T-helper 17 cell (primary cell): ENCODE measurements around the gene MYZAP. TPM values are rescaled to one million over a fixed set of nuclear protein-coding genes. Genes with fewer than 3 reads are reported as not detected.

Experiments
- ATAC-seq: fragments of 150-1000 bp; cut with Tn5 transposase; 2 replicates; pipeline ENCODE4 v1.10.0; 2021; ENCODE audit warnings: mild to moderate bottlenecking, moderate library complexity
- DNase-seq, 3 donors: peaks; one replicate each; pipeline versions ENCODE4 v3.0.0 to v3.0.0-alpha.2; 2020 to 2021
- H3K9me3 ChIP-seq: one replicate; pipeline ENCODE4 v1.7.0; 2013; ENCODE audit warnings: low read length, mild to moderate bottlenecking; ENCODE audit not compliant: control insufficient read depth, poor library complexity, severe bottlenecking
- H3K27ac Mint-ChIP-seq: one replicate; pipeline ENCODE4 v1.8.0; 2022; ENCODE audit warnings: mild to moderate bottlenecking, moderate library complexity, mixed read lengths
- H3K27me3 Mint-ChIP-seq: one replicate; pipeline ENCODE4 v1.8.0; 2022; ENCODE audit warnings: mixed read lengths
- H3K36me3 Mint-ChIP-seq: one replicate; pipeline ENCODE4 v1.8.0; 2022; ENCODE audit warnings: low read depth, mixed read lengths
- H3K4me1 Mint-ChIP-seq: one replicate; pipeline ENCODE4 v1.8.0; 2022; ENCODE audit warnings: mild to moderate bottlenecking, mixed read lengths
- H3K4me3 Mint-ChIP-seq: one replicate; pipeline ENCODE4 v1.8.0; 2022; ENCODE audit warnings: mild to moderate bottlenecking, moderate library complexity, mixed read lengths
- total RNA-seq, 4 donors: library from RNA in 2 of 4; stranded (reverse) in 2 of 4; gene quantifications; one replicate each; pipeline ENCODE4 v1.2.3 and lab custom pipeline; 2022 to 2026

MYZAP gene
- total RNA-seq, 2 donors from 2014 or later, result 0.15 to 6.2 TPM

DNA sequence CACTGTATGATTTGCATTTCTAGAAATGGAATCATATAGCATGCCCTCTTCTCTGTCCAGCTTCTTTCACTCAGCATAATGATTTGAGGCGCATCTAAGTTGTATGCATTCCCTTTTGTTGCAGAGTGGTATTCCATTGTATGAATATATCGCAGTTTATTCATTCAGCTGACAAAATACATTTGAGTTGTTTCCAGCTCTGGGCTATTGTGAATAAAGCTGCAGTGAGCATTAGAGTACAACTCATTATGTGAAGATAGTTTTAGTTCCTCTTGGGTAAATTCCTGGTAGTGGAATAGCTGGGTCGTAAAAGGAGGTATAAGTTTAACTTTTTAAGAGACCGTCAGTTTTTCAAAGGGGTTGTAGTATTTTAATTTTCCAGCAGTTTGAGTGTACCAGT lies 76.3 kb downstream of the MYZAP start:
- ATAC-seq, result no peak
- no peaks in the 10 kb centered on the region for H3K4me1 Mint-ChIP-seq
- no peak overlapping the region for H3K4me3 Mint-ChIP-seq
- H3K9me3 ChIP-seq, result no peaks in the 10 kb centered on the region
- DNase-seq, result no peak
- no peak overlapping the region for H3K27ac Mint-ChIP-seq
- peaks cover 5% of the 10 kb centered on the region for H3K36me3 Mint-ChIP-seq
- peaks cover 22% of the 10 kb centered on the region for H3K27me3 Mint-ChIP-seq

GRCh38 chr15:57671636-57672035 lies 79.9 kb downstream of the MYZAP start:
- peaks cover 39% of the 10 kb centered on the region for H3K27me3 Mint-ChIP-seq
- ATAC-seq, result no peak
- no peak overlapping the region for H3K4me3 Mint-ChIP-seq
- H3K27ac Mint-ChIP-seq, result no peak overlapping the region
- H3K9me3 ChIP-seq, result no peaks in the 10 kb centered on the region
- H3K4me1 Mint-ChIP-seq, result no peaks in the 10 kb centered on the region
- DNase-seq, result no peak
- peaks cover 7% of the 10 kb centered on the region for H3K36me3 Mint-ChIP-seq

DNA sequence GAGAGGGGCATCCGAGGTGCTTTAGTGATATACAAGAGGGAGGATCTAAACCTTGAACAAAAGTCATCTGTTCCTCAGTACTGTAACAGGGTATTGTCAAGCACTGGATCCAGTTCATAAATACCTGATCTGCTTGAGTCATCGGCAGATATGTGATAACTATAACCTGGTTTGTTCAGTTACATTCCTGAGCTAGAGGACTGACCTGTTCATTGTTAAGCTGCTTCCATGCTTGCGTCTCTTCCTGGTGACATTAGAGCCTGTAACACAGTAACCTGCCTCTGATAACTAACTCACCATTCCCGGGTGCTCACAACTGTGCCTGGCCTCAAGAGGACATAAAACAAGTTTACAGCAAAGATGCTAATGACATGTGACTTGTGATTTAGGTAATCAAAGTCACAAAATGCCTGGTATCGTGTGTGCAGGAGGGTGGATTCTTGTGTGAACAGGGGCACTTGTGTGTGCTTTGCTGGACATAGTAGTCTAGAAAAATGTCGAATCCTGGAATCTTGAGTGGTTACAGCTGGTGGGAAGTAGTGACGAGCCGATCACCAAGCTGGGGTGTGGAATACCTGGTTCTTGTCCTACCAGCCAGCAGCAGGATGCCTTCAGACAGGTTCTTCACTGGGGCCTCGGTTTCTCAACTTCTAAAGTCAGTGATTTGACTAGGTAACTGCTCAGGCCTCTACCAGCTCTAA lies 83.9 kb downstream of the MYZAP start:
- ATAC-seq, result no peak
- Mint-ChIP-seq H3K27me3 (peaks cover 52% of the 10 kb centered on the region), H3K4me1 (peaks cover 3% of the 10 kb centered on the region), H3K27ac (no peak overlapping the region), H3K4me3 (no peak overlapping the region), H3K36me3 (peaks cover 8% of the 10 kb centered on the region)
- DNase-seq, result no peak
- H3K9me3 ChIP-seq, result no peaks in the 10 kb centered on the region

DNA sequence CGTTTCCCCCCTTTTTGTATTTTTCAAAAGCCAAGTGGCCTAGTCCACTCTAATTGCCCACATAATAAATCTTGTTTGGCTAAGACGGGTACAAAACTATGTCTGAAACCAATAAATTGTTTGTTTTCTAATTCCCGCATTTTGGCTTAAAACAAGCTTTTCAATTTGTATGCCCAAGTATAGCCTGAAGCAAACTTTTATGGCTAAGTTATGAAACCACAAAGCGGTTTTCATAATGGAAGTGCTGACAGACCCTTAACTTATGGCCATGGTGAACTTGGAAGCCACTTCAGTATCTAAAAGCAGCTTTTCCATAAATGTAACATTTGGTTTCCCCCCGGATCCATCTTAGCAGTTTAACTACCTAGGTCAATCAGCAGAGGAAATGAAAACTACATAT lies 84.9 kb downstream of the MYZAP start:
- no peaks in the 10 kb centered on the region for H3K9me3 ChIP-seq
- Mint-ChIP-seq H3K27me3 (peaks cover 59% of the 10 kb centered on the region), H3K4me3 (no peak overlapping the region), H3K36me3 (peaks cover 8% of the 10 kb centered on the region), H3K4me1 (peaks cover 3% of the 10 kb centered on the region), H3K27ac (no peak overlapping the region)
- DNase-seq, result no peak
- no peak for ATAC-seq

DNA sequence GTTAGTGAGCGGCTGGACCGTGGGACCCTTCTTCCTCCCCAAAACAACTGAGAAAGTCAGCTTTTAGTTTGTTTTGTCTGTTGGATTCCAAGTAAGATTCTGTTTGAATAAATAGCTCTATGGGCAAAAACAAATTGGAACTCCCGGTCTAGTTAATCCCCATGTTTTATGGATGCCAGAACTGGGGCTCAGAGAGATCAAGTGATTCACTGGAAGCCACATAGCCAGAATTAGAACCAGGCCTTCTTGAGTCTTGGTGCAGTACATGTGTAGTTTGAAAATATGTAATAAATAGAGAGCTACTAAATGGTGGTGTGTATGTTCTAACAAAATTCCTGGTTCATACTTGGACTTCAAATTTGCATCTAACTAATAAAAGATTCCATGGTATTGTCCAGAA lies 85.5 kb downstream of the MYZAP start:
- H3K9me3 ChIP-seq, result no peaks in the 10 kb centered on the region
- Mint-ChIP-seq H3K27ac (no peak overlapping the region), H3K36me3 (peaks cover 6% of the 10 kb centered on the region), H3K4me1 (peaks cover 3% of the 10 kb centered on the region), H3K4me3 (no peak overlapping the region), H3K27me3 (peaks cover 55% of the 10 kb centered on the region)
- DNase-seq (no peak), ATAC-seq (no peak)

GRCh38 chr15:57680021-57680420 lies 88.3 kb downstream of the MYZAP start:
- Mint-ChIP-seq H3K36me3 (peaks cover 5% of the 10 kb centered on the region), H3K27ac (peak overlapping the region; percentile 14), H3K4me1 (peaks cover 3% of the 10 kb centered on the region), H3K4me3 (no peak overlapping the region), H3K27me3 (peaks cover 35% of the 10 kb centered on the region)
- no peaks in the 10 kb centered on the region for H3K9me3 ChIP-seq
- no peak for DNase-seq
- no peak for ATAC-seq

GRCh38 chr15:57681011-57681410 lies 89.3 kb downstream of the MYZAP start:
- Mint-ChIP-seq H3K36me3 (peaks cover 5% of the 10 kb centered on the region), H3K27ac (no peak overlapping the region), H3K4me1 (peaks cover 3% of the 10 kb centered on the region), H3K27me3 (peaks cover 27% of the 10 kb centered on the region), H3K4me3 (no peak overlapping the region)
- DNase-seq, result no peak
- H3K9me3 ChIP-seq, result no peaks in the 10 kb centered on the region
- ATAC-seq, result no peak

- peaks cover 3% of the 10 kb centered on the region for H3K4me1 Mint-ChIP-seq
- peaks cover 16% of the 10 kb centered on the region for H3K27me3 Mint-ChIP-seq
- ATAC-seq, result no peak
- no peak overlapping the region for H3K4me3 Mint-ChIP-seq
- no peak for DNase-seq
- H3K36me3 Mint-ChIP-seq, result peaks cover 5% of the 10 kb centered on the region
- H3K9me3 ChIP-seq, result no peaks in the 10 kb centered on the region
- H3K27ac Mint-ChIP-seq, result no peak overlapping the region
Measured at GRCh38 chr15:57683481-57683880, 91.8 kb downstream of the MYZAP start.

GRCh38 chr15:57684491-57685151 lies 92.9 kb downstream of the MYZAP start:
- peaks cover 16% of the 10 kb centered on the region for H3K27me3 Mint-ChIP-seq
- no peak for DNase-seq

DNA sequence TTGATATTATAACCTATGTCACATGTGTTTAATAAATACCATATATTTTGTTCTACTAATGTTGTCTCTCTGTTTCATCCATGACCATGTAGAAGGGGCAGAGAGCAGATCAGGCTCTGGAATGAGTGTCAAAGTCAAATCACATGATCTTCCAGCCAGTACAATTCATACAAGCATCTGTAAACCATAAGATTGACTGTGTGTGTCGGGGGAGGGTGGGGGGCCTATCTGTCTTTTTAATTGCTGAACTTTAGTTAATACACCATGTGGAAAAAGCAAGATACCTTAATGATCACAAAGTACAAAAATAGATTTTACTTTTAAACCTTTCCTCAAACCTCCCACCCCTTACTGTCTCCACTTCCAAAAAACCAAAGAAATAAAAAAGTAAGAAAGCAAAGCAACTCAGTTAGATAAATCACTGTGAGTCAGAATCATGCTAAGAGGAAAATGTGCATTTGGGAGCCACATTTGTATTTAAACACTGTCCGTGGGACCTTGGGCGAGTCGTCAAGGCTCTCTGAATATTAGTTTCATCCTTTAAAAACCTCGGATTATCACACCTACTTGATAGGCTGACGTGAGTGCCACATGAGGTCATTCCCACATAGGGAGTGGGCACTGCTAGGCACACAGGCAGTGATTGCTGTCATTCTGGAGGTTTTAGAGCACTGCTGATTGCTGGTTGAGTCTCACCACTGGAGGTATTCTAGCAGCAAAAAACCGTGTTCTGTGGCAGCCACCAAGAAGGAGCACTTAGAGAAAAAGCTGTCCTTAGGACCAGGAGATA lies 93.8 kb downstream of the MYZAP start:
- Mint-ChIP-seq H3K4me1 (no peaks in the 10 kb centered on the region), H3K27me3 (peaks cover 12% of the 10 kb centered on the region), H3K27ac (no peak overlapping the region), H3K4me3 (no peak overlapping the region), H3K36me3 (peaks cover 3% of the 10 kb centered on the region)
- H3K9me3 ChIP-seq, result no peaks in the 10 kb centered on the region
- DNase-seq (no peak), ATAC-seq (no peak)

More at GRCh38 chr15:57684491-57685151, 92.9 kb downstream of the MYZAP start:
- ATAC-seq, result no peak
- Mint-ChIP-seq H3K4me1 (peaks cover 3% of the 10 kb centered on the region), H3K4me3 (no peak overlapping the region), H3K27ac (no peak overlapping the region), H3K36me3 (peaks cover 5% of the 10 kb centered on the region)
- no peaks in the 10 kb centered on the region for H3K9me3 ChIP-seq

DNA sequence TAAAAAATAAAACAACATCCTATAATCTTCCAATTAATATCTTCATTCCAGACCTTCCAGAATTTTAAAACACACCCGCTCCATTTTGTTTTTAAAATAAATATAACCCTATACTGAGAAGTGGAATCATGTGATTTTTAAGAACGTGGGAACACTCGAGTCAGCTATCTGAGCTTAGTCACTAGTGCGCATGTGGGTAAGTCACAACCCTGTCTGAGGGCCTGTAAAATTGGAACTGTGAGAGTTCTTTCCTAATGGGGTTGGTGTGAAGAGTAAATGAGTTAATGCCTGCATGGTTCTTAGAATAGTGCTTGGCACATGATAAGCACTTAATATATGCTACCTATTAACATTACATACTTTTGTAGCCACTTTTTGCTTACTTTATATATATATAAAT lies 95.0 kb downstream of the MYZAP start:
- ATAC-seq (no peak), DNase-seq (no peak)
- H3K36me3 Mint-ChIP-seq, result peaks cover 3% of the 10 kb centered on the region
- no peak overlapping the region for H3K4me3 Mint-ChIP-seq
- H3K27me3 Mint-ChIP-seq, result peaks cover 4% of the 10 kb centered on the region
- no peak overlapping the region for H3K27ac Mint-ChIP-seq
- no peaks in the 10 kb centered on the region for H3K9me3 ChIP-seq
- H3K4me1 Mint-ChIP-seq, result no peaks in the 10 kb centered on the region

- Mint-ChIP-seq H3K4me3 (no peak overlapping the region), H3K4me1 (no peaks in the 10 kb centered on the region), H3K27ac (no peak overlapping the region), H3K36me3 (no peaks in the 10 kb centered on the region), H3K27me3 (peaks cover 8% of the 10 kb centered on the region)
- DNase-seq (no peak), ATAC-seq (no peak)
- no peaks in the 10 kb centered on the region for H3K9me3 ChIP-seq
Measured at GRCh38 chr15:57690341-57690966, 98.8 kb downstream of the MYZAP start.

DNA sequence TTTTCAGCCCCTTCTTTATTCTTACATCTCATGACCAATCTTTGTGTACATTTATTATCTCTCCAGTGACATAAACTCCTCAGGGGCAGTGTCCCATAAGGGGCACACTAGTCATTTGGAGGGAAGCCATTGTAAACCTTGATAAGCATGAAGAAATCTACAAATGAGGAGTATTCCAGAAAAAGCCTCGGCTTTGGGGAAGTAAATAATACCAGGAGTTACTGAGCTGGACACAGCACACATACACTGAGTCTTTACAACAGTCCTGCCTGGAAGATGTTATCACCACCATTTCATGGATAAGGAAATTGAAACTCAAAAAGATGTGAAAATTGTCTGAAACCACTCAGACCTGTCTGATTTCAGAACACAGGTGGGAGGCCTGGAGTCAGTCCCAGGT lies 99.4 kb downstream of the MYZAP start:
- H3K9me3 ChIP-seq, result no peaks in the 10 kb centered on the region
- Mint-ChIP-seq H3K4me3 (no peak overlapping the region), H3K36me3 (no peaks in the 10 kb centered on the region), H3K27ac (no peak overlapping the region), H3K4me1 (no peaks in the 10 kb centered on the region), H3K27me3 (peaks cover 10% of the 10 kb centered on the region)
- no peak for DNase-seq
- no peak for ATAC-seq
